ENCODE data around the gene TM4SF20.

DNA sequence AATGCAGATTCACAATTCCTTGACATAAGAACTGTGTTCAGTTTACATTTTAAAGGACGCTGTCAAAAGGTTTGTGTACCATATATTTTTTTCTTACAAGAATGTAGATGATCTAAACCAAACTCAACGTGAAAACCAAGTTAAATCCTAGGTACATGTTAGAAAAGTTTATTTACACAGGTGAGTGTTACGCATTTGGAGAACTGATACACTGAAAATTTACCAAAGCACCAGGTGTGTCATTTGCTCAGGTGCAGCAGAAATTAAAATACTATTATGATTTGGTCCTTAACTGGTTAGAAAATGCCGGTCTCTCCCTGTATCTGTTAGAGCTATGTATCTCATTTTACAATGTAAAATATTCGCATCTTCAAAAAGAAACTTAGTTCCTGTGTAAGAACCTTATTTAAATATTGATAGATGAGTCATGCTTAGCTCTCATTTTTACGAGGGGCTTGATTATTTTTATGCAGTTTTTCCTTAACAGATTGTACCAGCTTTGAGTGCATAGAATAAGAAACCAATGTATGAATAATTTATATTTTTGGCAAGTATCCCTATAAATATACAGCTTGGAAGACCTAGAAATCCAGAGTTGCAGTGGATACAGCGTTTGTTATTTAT, 29.0 kb downstream of the TM4SF20 start:
- TF ChIP-seq, protein P1, sequence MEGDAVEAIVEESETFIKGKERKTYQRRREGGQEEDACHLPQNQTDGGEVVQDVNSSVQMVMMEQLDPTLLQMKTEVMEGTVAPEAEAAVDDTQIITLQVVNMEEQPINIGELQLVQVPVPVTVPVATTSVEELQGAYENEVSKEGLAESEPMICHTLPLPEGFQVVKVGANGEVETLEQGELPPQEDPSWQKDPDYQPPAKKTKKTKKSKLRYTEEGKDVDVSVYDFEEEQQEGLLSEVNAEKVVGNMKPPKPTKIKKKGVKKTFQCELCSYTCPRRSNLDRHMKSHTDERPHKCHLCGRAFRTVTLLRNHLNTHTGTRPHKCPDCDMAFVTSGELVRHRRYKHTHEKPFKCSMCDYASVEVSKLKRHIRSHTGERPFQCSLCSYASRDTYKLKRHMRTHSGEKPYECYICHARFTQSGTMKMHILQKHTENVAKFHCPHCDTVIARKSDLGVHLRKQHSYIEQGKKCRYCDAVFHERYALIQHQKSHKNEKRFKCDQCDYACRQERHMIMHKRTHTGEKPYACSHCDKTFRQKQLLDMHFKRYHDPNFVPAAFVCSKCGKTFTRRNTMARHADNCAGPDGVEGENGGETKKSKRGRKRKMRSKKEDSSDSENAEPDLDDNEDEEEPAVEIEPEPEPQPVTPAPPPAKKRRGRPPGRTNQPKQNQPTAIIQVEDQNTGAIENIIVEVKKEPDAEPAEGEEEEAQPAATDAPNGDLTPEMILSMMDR (IDR thresholded peaks at IDR 0.05 in 2 of 3, conservative IDR thresholded peaks at IDR 0.05 in 1 of 3; ENCODE audit: control insufficient read depth in 2 of 3, extremely low read depth in 1 of 3, insufficient read depth in 1 of 3, low read depth in 3 of 3, low read length in 3 of 3) = no peak
- TF ChIP-seq ZSCAN29 (IDR thresholded peaks at IDR 0.05) = no peak
- TF ChIP-seq JUND (IDR thresholded peaks at IDR 0.05; ENCODE audit: low read depth, low read length) = no peak
- TF ChIP-seq CEBPB (IDR thresholded peaks at IDR 0.05; ENCODE audit: borderline replicate concordance in 1 of 2, low read depth in 2 of 2, low read length in 2 of 2) = no peak
- no peak for TF ChIP-seq HDAC6 (IDR thresholded peaks at IDR 0.05; ENCODE audit: unreplicated experiment)
- no peak for TF ChIP-seq EP300 (IDR thresholded peaks at IDR 0.05; ENCODE audit: borderline replicate concordance in 1 of 2, control insufficient read depth in 1 of 2, low read depth in 2 of 2, low read length in 2 of 2)
- TF ChIP-seq EGR1 (IDR thresholded peaks at IDR 0.05; ENCODE audit: borderline replicate concordance in 1 of 2, low read depth in 2 of 2, low read length in 2 of 2) = no peak
- TF ChIP-seq, protein P2, sequence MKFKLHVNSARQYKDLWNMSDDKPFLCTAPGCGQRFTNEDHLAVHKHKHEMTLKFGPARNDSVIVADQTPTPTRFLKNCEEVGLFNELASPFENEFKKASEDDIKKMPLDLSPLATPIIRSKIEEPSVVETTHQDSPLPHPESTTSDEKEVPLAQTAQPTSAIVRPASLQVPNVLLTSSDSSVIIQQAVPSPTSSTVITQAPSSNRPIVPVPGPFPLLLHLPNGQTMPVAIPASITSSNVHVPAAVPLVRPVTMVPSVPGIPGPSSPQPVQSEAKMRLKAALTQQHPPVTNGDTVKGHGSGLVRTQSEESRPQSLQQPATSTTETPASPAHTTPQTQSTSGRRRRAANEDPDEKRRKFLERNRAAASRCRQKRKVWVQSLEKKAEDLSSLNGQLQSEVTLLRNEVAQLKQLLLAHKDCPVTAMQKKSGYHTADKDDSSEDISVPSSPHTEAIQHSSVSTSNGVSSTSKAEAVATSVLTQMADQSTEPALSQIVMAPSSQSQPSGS (IDR thresholded peaks at IDR 0.05; ENCODE audit: low read length) = no peak
- TF ChIP-seq POLR2A (IDR thresholded peaks at IDR 0.05; ENCODE audit: low read depth, low read length) = no peak
- no peak for TF ChIP-seq YY1 (IDR thresholded peaks at IDR 0.05; ENCODE audit: low read depth, low read length)
- TF ChIP-seq CHD4 (IDR thresholded peaks at IDR 0.05) = no peak
- TF ChIP-seq SMC3 (IDR thresholded peaks at IDR 0.05; ENCODE audit: borderline replicate concordance, low read length) = no peak
- no peak for TF ChIP-seq TAF1 (IDR thresholded peaks at IDR 0.05; ENCODE audit: borderline replicate concordance, low read depth, low read length)
- TF ChIP-seq SREBF2 (IDR thresholded peaks at IDR 0.05; ENCODE audit: low read length) = no peak

Measured in GM12878 (cell line).